ENCODE measurements around the gene TCF12.
A peak's percentile ranks its signal among the peaks of the same experiment; 100 is the strongest.

TCF12 gene

DNA sequence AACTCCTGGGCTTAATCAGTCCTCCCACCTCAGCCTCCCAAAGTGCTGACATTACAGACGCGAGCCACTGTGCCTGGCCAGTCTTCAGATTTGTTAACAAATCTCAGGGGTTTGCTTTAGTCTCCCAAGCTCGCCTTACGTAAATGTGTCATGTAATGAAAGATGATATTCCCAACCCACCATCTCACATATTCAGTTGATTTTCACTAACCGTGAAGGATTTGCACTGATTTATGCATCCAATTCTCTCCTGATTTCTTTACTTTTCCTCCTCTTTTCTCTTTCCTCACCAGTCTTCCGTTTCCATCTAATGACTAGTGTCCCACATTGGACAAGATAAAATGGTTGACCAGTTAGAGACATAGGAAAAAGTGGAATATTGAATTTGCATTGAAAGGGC, 72.6 kb downstream of the TCF12 start:
- TF ChIP-seq, protein P1, sequence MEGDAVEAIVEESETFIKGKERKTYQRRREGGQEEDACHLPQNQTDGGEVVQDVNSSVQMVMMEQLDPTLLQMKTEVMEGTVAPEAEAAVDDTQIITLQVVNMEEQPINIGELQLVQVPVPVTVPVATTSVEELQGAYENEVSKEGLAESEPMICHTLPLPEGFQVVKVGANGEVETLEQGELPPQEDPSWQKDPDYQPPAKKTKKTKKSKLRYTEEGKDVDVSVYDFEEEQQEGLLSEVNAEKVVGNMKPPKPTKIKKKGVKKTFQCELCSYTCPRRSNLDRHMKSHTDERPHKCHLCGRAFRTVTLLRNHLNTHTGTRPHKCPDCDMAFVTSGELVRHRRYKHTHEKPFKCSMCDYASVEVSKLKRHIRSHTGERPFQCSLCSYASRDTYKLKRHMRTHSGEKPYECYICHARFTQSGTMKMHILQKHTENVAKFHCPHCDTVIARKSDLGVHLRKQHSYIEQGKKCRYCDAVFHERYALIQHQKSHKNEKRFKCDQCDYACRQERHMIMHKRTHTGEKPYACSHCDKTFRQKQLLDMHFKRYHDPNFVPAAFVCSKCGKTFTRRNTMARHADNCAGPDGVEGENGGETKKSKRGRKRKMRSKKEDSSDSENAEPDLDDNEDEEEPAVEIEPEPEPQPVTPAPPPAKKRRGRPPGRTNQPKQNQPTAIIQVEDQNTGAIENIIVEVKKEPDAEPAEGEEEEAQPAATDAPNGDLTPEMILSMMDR (IDR thresholded peaks at IDR 0.05; ENCODE audit: control insufficient read depth, insufficient read depth, low read depth, low read length, missing control alignments), result no peak
- H3K4me3 ChIP-seq (ENCODE audit: control insufficient read depth, low read depth, low read length), result no peak overlapping the region
- DNase-seq (ENCODE audit: low read depth), result no peak

DNA sequence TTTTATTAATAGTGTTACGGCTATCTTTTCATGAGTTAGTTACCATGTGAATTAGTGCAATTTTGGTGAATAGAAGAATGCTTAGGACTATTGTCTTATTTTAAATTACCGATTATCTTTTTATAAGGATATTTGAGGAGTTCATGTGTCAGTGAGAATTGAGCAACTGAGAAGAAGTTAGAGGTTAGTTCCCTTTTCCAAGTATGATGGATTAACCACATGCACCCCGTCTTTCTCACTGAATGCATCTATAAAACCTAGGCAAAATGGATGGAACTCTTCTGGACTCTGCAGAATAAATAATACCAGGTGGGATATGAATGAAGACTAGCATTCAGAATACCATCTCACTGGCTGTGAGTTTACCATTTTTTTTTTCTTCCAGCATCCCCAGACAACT, 74.3 kb downstream of the TCF12 start:
- DNase-seq (ENCODE audit: low read depth), result no peak
- TF ChIP-seq, protein P1 (IDR thresholded peaks at IDR 0.05; ENCODE audit: control insufficient read depth, insufficient read depth, low read depth, low read length, missing control alignments), result no peak

DNA sequence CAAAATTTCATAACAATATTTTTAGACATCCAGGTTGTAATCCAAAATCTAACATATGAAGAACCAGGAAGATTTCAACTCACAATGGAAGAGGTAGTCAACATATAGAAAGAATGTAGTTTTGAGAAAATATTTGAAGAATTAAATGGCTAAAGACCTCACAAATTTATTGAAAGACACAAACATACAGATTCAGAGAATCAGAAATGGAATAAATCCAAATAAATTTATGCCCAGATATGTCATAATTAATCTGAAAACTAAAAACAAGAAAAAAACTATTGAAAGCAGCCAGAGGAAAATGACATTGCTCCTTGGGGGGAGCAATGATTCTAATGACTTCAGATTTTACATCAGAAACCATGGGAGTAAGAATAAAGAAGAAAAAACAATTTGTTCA, 75.8 kb downstream of the TCF12 start:
- H3K4me3 ChIP-seq (ENCODE audit: control insufficient read depth, low read depth, low read length), result no peak overlapping the region
- TF ChIP-seq, protein P1 (IDR thresholded peaks at IDR 0.05; ENCODE audit: control insufficient read depth, insufficient read depth, low read depth, low read length, missing control alignments), result no peak
- DNase-seq (ENCODE audit: low read depth), result no peak

More for the DNA sequence above, 74.3 kb downstream of the TCF12 start:
- no peak overlapping the region for H3K4me3 ChIP-seq (ENCODE audit: control insufficient read depth, low read depth, low read length)

DNA sequence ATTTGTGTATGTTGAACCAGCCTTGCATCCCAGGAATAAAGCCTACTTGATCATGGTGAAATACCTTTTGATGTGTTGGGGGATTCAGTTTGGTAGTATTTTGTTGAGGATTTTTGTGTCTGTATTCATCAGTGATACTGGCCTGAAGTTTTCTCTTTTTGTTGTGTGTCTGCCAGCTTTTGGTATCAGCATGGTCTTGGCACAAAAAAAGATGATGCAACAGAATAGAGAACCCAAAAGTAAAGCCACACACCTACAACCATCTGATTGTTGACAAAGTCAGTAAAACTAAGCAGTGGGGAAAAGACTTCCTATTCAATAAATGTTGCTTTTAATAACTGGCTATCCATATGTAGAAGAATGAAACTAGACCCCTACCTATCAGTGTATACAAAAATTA, 77.6 kb downstream of the TCF12 start:
- DNase-seq (ENCODE audit: low read depth), result no peak
- no peak overlapping the region for H3K4me3 ChIP-seq (ENCODE audit: control insufficient read depth, low read depth, low read length)
- TF ChIP-seq, protein P1 (IDR thresholded peaks at IDR 0.05; ENCODE audit: control insufficient read depth, insufficient read depth, low read depth, low read length, missing control alignments), result no peak

DNA sequence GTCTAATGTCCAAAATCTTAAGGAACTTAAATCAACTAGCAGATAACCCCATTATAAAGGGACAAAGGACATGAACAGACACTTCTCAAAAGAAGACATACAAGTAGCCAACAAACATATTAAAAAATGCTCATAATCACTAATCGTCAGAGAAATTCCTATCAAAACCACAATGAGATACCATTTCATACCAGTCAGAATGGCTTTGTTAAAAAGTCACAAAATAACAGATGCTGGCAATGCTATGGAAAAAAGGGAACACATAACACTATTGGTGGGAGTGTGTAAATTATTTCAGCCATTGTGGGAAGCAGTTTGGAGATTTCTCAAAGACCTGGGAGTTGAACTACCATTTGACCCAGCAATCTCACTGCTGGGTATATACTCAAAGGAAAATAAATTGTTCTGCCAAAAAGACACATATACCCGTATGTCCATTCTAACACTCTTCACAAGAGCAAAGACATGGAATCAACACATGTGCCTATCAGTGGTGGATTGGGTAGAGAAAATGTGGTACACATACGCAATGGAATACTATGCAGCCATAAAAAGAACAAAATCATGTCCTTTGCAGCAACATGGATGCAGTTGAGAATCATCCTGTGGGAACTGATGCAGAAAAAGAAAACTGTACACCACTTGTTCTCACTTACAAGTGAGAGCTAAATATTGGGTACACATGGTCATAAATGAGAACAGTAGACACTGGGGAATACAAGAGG, 78.5 kb downstream of the TCF12 start:
- TF ChIP-seq, protein P1 (IDR thresholded peaks at IDR 0.05; ENCODE audit: control insufficient read depth, insufficient read depth, low read depth, low read length, missing control alignments), result no peak
- no peak for DNase-seq (ENCODE audit: low read depth)
- no peak overlapping the region for H3K4me3 ChIP-seq (ENCODE audit: control insufficient read depth, low read depth, low read length)

GRCh38 chr15:57003418-57003817, 85.0 kb downstream of the TCF12 start:
- H3K4me3 ChIP-seq (ENCODE audit: control insufficient read depth, low read depth, low read length), result no peak overlapping the region
- TF ChIP-seq, protein P1 (IDR thresholded peaks at IDR 0.05; ENCODE audit: control insufficient read depth, insufficient read depth, low read depth, low read length, missing control alignments), result no peak
- DNase-seq (ENCODE audit: low read depth), result peak; percentile 37

Measured in AG09309 (cell line).